Neural cell (in vitro differentiated cells): ENCODE data around the gene EDIL3. TPM values are rescaled to one million over a fixed set of nuclear protein-coding genes. Genes with fewer than 3 reads are reported as not detected.

Source experiments
- H2AFZ ChIP-seq: fragments of 200-600, 300-800 bp; sonication (generic), shearing (Covaris generic); 2 replicates; pipeline ENCODE4 v1.6.0; 2014; ENCODE audit warnings: low read depth, mild to moderate bottlenecking, antibody characterized with exemption, low read length, moderate library complexity
- H3F3A ChIP-seq: fragments of 200-600 bp; shearing (Covaris generic); 2 replicates; pipeline ENCODE4 v1.6.1; 2016; ENCODE audit warnings: mild to moderate bottlenecking, moderate library complexity, mixed read lengths, antibody characterized with exemption, low read length; ENCODE audit not compliant: insufficient read depth, poor library complexity, severe bottlenecking
- H3K27ac ChIP-seq: fragments of 200-600, 300-800 bp; sonication (generic), shearing (Covaris generic); 2 replicates; pipeline ENCODE4 v1.5.1; 2014; ENCODE audit warnings: mild to moderate bottlenecking, low read length, moderate library complexity
- H3K27me3 ChIP-seq: fragments of 300-800, 200-600 bp; sonication (generic), shearing (Covaris generic); 2 replicates; pipeline ENCODE4 v1.6.0; 2014; ENCODE audit warnings: mild to moderate bottlenecking, low read depth, low read length, moderate library complexity; ENCODE audit not compliant: insufficient read depth
- H3K36me3 ChIP-seq: fragments of 300-800, 200-600 bp; sonication (generic), shearing (Covaris generic); 2 replicates; pipeline ENCODE4 v1.5.1; 2014; ENCODE audit warnings: mild to moderate bottlenecking, antibody characterized with exemption, low read length, moderate library complexity; ENCODE audit not compliant: insufficient read depth
- H3K4me2 ChIP-seq: fragments of 300-800, 200-600 bp; sonication (generic), shearing (Covaris generic); 2 replicates; pipeline ENCODE4 v1.6.0; 2014; ENCODE audit warnings: mild to moderate bottlenecking, low read length
- H3K4me3 ChIP-seq: fragments of 300-800, 200-600 bp; sonication (generic), shearing (Covaris generic); 2 replicates; pipeline ENCODE4 v1.5.1; 2014; ENCODE audit warnings: mild to moderate bottlenecking, low read length, moderate library complexity
- H3K79me2 ChIP-seq: fragments of 200-600 bp; shearing (Covaris generic); replicated peaks from 2 replicates; pipeline ENCODE4 v1.6.0; 2014; ENCODE audit warnings: mild to moderate bottlenecking, low read length, moderate library complexity; ENCODE audit not compliant: insufficient read depth
- H3K9ac ChIP-seq: fragments of 300-800, 200-600 bp; sonication (generic), shearing (Covaris generic); 2 replicates; pipeline ENCODE4 v1.6.1; 2016; ENCODE audit warnings: mild to moderate bottlenecking, low read length, mixed read lengths
- H3K9me2 ChIP-seq: fragments of 200-600 bp; shearing (Covaris generic); 2 replicates; pipeline ENCODE4 v1.6.1; 2016; ENCODE audit warnings: mild to moderate bottlenecking, low read length, mixed read lengths; ENCODE audit not compliant: insufficient read depth
- H3K9me3 ChIP-seq: fragments of 200-600, 300-800 bp; sonication (generic), shearing (Covaris generic); 2 replicates; pipeline ENCODE4 v1.6.1; 2016; ENCODE audit warnings: mild to moderate bottlenecking, mixed run types, low read length, moderate library complexity, mixed read lengths
- H4K20me1 ChIP-seq: fragments of 200-600 bp; shearing (Covaris generic); 2 replicates; pipeline ENCODE4 v1.6.1; 2016; ENCODE audit warnings: mild to moderate bottlenecking, mixed run types; ENCODE audit not compliant: insufficient read depth
- EP300 ChIP-seq: fragments of 450-650 bp; conservative IDR thresholded peaks from 2 replicates; pipeline ENCODE4 v1.6.1; 2014; ENCODE audit warnings: antibody characterized with exemption, mild to moderate bottlenecking, moderate library complexity; ENCODE audit not compliant: poor library complexity, severe bottlenecking
- EZH2 ChIP-seq: fragments of 200-600, 300-800 bp; shearing (Covaris generic), sonication (generic); IDR thresholded peaks from 2 replicates; pipeline ENCODE4 v1.6.1; 2014; ENCODE audit warnings: antibody characterized with exemption, low read length, borderline replicate concordance, mild to moderate bottlenecking; ENCODE audit not compliant: insufficient read depth, poor library complexity, severe bottlenecking
- MXI1 ChIP-seq: fragments of 450-650 bp; conservative IDR thresholded peaks from 2 replicates; pipeline ENCODE4 v1.6.1; 2014; ENCODE audit warnings: antibody characterized with exemption, mild to moderate bottlenecking; ENCODE audit not compliant: poor library complexity, severe bottlenecking
- POLR2AphosphoS5 ChIP-seq: IDR thresholded peaks from 2 replicates; pipeline ENCODE4 v1.6.1; 2012
- RAD21 ChIP-seq: fragments of 450-650 bp; conservative IDR thresholded peaks from 2 replicates; pipeline ENCODE4 v1.6.1; 2014; ENCODE audit warnings: antibody characterized with exemption, mild to moderate bottlenecking, moderate library complexity
- SMC3 ChIP-seq: fragments of 450-650 bp; conservative IDR thresholded peaks from 2 replicates; pipeline ENCODE4 v1.6.1; 2014; ENCODE audit warnings: antibody characterized with exemption, mild to moderate bottlenecking, moderate library complexity; ENCODE audit not compliant: poor library complexity
- TAF1 ChIP-seq: IDR thresholded peaks from 2 replicates; pipeline ENCODE4 v1.6.1; 2012; ENCODE audit warnings: low read depth
- polyA plus RNA-seq: library from polyadenylated mRNA; depleted of rRNA; stranded (reverse); fragments of >200 nt; gene quantifications from 2 replicates; pipeline ENCODE4 v1.2.3, GENCODE V29; 2014
- TF ChIP-seq, protein P1 (sequence below): IDR thresholded peaks from 2 replicates; pipeline ENCODE4 v1.6.1; 2012; ENCODE audit warnings: borderline replicate concordance
- TF ChIP-seq, protein P2 (sequence below): fragments of 450-650 bp; IDR thresholded peaks from 2 replicates; pipeline ENCODE4 v1.5.1; 2014; ENCODE audit warnings: antibody characterized with exemption, mild to moderate bottlenecking, moderate library complexity; ENCODE audit not compliant: poor library complexity, severe bottlenecking

The EDIL3 gene
- polyA plus RNA-seq, 1 donor from 2014 or later = 6.1 TPM

DNA sequence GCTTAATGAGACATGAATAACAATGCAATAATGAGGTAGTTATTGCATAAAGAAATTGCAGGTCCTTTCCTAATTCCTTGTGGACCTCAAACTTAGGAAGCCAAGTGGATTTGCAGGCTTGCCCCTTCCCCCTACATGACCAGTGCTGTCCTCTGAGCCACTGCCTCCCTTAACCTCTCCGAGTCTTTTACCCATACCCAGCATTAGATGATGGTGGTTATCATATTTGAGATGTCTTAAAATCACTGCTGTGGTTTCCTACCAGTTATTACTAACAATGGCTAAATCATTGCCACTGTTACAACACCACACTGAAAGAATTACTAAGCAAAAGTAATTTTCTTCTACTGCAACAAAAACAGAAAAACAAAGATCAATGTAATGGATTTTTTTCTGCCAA, 170.8 kb downstream of the EDIL3 start:
- no peak overlapping the region for H3K4me2 ChIP-seq
- no peaks in the 10 kb centered on the region for H3K9me3 ChIP-seq
- H3K27me3 ChIP-seq = no peaks in the 10 kb centered on the region
- no peaks in the 10 kb centered on the region for H3K79me2 ChIP-seq
- H3K36me3 ChIP-seq = no peaks in the 10 kb centered on the region
- H3F3A ChIP-seq = no peaks in the 10 kb centered on the region
- no peak overlapping the region for H3K4me3 ChIP-seq
- no peaks in the 10 kb centered on the region for H3K9me2 ChIP-seq
- TF ChIP-seq, protein P1, sequence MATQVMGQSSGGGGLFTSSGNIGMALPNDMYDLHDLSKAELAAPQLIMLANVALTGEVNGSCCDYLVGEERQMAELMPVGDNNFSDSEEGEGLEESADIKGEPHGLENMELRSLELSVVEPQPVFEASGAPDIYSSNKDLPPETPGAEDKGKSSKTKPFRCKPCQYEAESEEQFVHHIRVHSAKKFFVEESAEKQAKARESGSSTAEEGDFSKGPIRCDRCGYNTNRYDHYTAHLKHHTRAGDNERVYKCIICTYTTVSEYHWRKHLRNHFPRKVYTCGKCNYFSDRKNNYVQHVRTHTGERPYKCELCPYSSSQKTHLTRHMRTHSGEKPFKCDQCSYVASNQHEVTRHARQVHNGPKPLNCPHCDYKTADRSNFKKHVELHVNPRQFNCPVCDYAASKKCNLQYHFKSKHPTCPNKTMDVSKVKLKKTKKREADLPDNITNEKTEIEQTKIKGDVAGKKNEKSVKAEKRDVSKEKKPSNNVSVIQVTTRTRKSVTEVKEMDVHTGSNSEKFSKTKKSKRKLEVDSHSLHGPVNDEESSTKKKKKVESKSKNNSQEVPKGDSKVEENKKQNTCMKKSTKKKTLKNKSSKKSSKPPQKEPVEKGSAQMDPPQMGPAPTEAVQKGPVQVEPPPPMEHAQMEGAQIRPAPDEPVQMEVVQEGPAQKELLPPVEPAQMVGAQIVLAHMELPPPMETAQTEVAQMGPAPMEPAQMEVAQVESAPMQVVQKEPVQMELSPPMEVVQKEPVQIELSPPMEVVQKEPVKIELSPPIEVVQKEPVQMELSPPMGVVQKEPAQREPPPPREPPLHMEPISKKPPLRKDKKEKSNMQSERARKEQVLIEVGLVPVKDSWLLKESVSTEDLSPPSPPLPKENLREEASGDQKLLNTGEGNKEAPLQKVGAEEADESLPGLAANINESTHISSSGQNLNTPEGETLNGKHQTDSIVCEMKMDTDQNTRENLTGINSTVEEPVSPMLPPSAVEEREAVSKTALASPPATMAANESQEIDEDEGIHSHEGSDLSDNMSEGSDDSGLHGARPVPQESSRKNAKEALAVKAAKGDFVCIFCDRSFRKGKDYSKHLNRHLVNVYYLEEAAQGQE = no peak
- TF ChIP-seq MXI1 = no peak
- TF ChIP-seq EP300 = no peak
- TF ChIP-seq SMC3 = no peak
- no peak for TF ChIP-seq EZH2
- no peak for TF ChIP-seq TAF1
- TF ChIP-seq RAD21 = no peak
- TF ChIP-seq POLR2AphosphoS5 = no peak
- no peak overlapping the region for H3K27ac ChIP-seq
- no peak overlapping the region for H2AFZ ChIP-seq
- H4K20me1 ChIP-seq = no peaks in the 10 kb centered on the region
- H3K9ac ChIP-seq = no peak overlapping the region

DNA sequence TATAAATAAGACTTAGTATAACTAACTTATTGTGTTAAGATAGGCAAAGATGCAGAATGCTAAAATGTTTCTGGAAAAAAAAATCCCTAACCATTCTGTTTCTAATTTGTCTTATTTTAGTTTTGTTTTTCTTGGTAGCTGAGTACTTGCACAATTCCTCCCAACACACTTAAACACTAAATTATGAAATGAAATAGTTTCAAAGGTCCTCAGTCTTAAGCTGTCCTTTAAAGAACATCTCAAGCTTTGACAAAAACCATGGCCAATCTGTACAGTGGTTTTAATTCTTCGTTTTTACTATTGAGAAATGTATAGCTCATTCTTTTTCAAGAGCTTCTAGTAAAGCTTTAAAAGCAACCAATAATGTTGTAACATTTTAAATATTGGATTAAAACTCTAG, 171.5 kb downstream of the EDIL3 start:
- Histone ChIP-seq H3K4me2 (no peak overlapping the region), H3K27ac (no peak overlapping the region), H4K20me1 (no peaks in the 10 kb centered on the region)

More for the DNA sequence above, 171.5 kb downstream of the EDIL3 start:
- TF ChIP-seq, protein P2, sequence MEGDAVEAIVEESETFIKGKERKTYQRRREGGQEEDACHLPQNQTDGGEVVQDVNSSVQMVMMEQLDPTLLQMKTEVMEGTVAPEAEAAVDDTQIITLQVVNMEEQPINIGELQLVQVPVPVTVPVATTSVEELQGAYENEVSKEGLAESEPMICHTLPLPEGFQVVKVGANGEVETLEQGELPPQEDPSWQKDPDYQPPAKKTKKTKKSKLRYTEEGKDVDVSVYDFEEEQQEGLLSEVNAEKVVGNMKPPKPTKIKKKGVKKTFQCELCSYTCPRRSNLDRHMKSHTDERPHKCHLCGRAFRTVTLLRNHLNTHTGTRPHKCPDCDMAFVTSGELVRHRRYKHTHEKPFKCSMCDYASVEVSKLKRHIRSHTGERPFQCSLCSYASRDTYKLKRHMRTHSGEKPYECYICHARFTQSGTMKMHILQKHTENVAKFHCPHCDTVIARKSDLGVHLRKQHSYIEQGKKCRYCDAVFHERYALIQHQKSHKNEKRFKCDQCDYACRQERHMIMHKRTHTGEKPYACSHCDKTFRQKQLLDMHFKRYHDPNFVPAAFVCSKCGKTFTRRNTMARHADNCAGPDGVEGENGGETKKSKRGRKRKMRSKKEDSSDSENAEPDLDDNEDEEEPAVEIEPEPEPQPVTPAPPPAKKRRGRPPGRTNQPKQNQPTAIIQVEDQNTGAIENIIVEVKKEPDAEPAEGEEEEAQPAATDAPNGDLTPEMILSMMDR = no peak
- no peak for TF ChIP-seq EP300
- TF ChIP-seq MXI1 = no peak
- no peak for TF ChIP-seq POLR2AphosphoS5
- no peak for TF ChIP-seq SMC3
- TF ChIP-seq EZH2 = no peak
- TF ChIP-seq, protein P1 = no peak
- no peak for TF ChIP-seq TAF1
- H2AFZ ChIP-seq = no peak overlapping the region
- H3K9me3 ChIP-seq = no peaks in the 10 kb centered on the region
- H3F3A ChIP-seq = no peaks in the 10 kb centered on the region
- no peaks in the 10 kb centered on the region for H3K36me3 ChIP-seq
- no peak overlapping the region for H3K4me3 ChIP-seq
- H3K27me3 ChIP-seq = no peaks in the 10 kb centered on the region
- no peaks in the 10 kb centered on the region for H3K79me2 ChIP-seq
- H3K9ac ChIP-seq = no peak overlapping the region
- H3K9me2 ChIP-seq = no peaks in the 10 kb centered on the region
